HCT116 (cell line): ENCODE results near the gene CYSLTR2. TPM values are rescaled to one million over a fixed set of nuclear protein-coding genes. Genes with fewer than 3 reads are reported as not detected.

ENCODE experiments used
- ATAC-seq: fragments of 200-7000 bp; cut with Tn5 transposase; 2 replicates; pipeline ENCODE4 v1.9.1; 2020; ENCODE audit warnings: mild to moderate bottlenecking, moderate library complexity
- Bru-seq: library from RNA; stranded (reverse); fragments of 400-500 nt; gene quantifications from one replicate; lab custom pipeline; 2021; lab: Mats Ljungman, UMichigan
- BruChase-seq, 2 experiments: library from RNA; stranded (reverse); fragments of 400-500 nt; gene quantifications; one replicate each; lab custom pipeline; 2021; lab: Mats Ljungman, UMichigan
- BruUV-seq: library from RNA; stranded (reverse); fragments of 400-500 nt; replicated peaks from 2 replicates; lab custom pipeline; 2021; lab: Mats Ljungman, UMichigan
- CTCF ChIA-PET: fragments of 300-600 bp; sonication (Branson Sonifier 250); formaldehyde crosslinking; loops from one replicate; lab custom pipeline; 2021; ENCODE audit warnings: antibody characterized with exemption; lab: Charles Lee
- POLR2A ChIA-PET: fragments of 300-600, 350-600 bp; sonication (Branson Sonifier 250); formaldehyde crosslinking; loops from one replicate; lab custom pipeline; 2021; ENCODE audit warnings: antibody characterized with exemption; lab: Charles Lee
- RAD21 ChIA-PET, 2 experiments: fragments of 300-600 bp; sonication (Branson Sonifier 250); formaldehyde crosslinking; loops; one replicate each; lab custom pipeline; 2023; ENCODE audit warnings: low total read pairs in 2 of 2; ENCODE audit not compliant: uncharacterized antibody in 2 of 2, unreplicated experiment in 2 of 2, low non-redundant PET in 1 of 2; lab: Charles Lee
- DNase-seq: peaks from one replicate; pipeline ENCODE4 v3.0.0-alpha.2; 2010; ENCODE audit warnings: low read depth, low spot score
- H2AFZ ChIP-seq: fragments of 200-600 bp; shearing (Covaris generic), sonication (generic); 2 replicates; pipeline ENCODE4 v1.6.1; 2017; ENCODE audit warnings: low read depth, mixed run types, mixed read lengths, antibody characterized with exemption, low read length; ENCODE audit not compliant: poor library complexity, severe bottlenecking
- H3K27ac ChIP-seq: 2 replicates; pipeline ENCODE4 v1.5.1; 2012; ENCODE audit warnings: low read depth, low read length
- H3K27me3 ChIP-seq: fragments of 200-600 bp; sonication (generic); 2 replicates; pipeline ENCODE4 v1.6.1; 2016; ENCODE audit warnings: mixed run types, low read length, mixed read lengths; ENCODE audit not compliant: insufficient read depth
- H3K36me3 ChIP-seq, 2 experiments: fragments of 200-500 bp in 1 of 2; fragments of 200-600 bp in 1 of 2; sonication (Bioruptor generic) in 1 of 2; sonication (generic) in 1 of 2; 2 replicates each; pipeline versions ENCODE4 v1.5.1 to v1.6.1; 2014 to 2016; ENCODE audit warnings: low read length in 2 of 2, inconsistent platforms in 1 of 2, mixed read lengths in 1 of 2, mixed run types in 1 of 2; ENCODE audit not compliant: insufficient read depth in 2 of 2, control insufficient read depth in 1 of 2
- H3K4me1 ChIP-seq, 2 experiments: fragments of 200-600 bp in 1 of 2; sonication (generic) in 1 of 2; 2 replicates each; pipeline versions ENCODE4 v1.5.1 to v1.6.1; 2012 to 2017; ENCODE audit warnings: low read length in 2 of 2, inconsistent platforms in 1 of 2, mild to moderate bottlenecking in 1 of 2, mixed read lengths in 1 of 2, mixed run types in 1 of 2, moderate library complexity in 1 of 2; ENCODE audit not compliant: insufficient read depth in 2 of 2, control insufficient read depth in 1 of 2
- H3K4me2 ChIP-seq: fragments of 200-600 bp; sonication (generic); 2 replicates; pipeline ENCODE4 v1.6.1; 2017; ENCODE audit warnings: mixed run types, low read length, mixed read lengths
- H3K4me3 ChIP-seq, 2 experiments: fragments of 200-600 bp in 1 of 2; sonication (generic) in 1 of 2; replicated peaks in 1 of 2; 2 replicates each; pipeline ENCODE4 v1.5.1; 2011 to 2016; ENCODE audit warnings: low read length in 2 of 2, control low read depth in 1 of 2, low read depth in 1 of 2, mild to moderate bottlenecking in 1 of 2, mixed read lengths in 1 of 2, mixed run types in 1 of 2
- H3K79me2 ChIP-seq: fragments of 200-600 bp; sonication (generic); 2 replicates; pipeline ENCODE4 v1.6.1; 2017; ENCODE audit warnings: mild to moderate bottlenecking, mixed run types, low read length, moderate library complexity, mixed read lengths; ENCODE audit not compliant: insufficient read depth
- H3K9ac ChIP-seq: fragments of 200-600 bp; sonication (generic); 2 replicates; pipeline ENCODE4 v1.6.1; 2016; ENCODE audit warnings: low read length, mixed read lengths
- H3K9me2 ChIP-seq: fragments of 200-600 bp; sonication (generic), shearing (Covaris generic); 2 replicates; pipeline ENCODE4 v1.6.1; 2017; ENCODE audit warnings: mixed run types, mild to moderate bottlenecking, moderate library complexity; ENCODE audit not compliant: insufficient read depth
- H3K9me3 ChIP-seq, 2 experiments: fragments of 200-500 bp in 1 of 2; fragments of 200-600 bp in 1 of 2; sonication (Bioruptor generic) in 1 of 2; sonication (generic) in 1 of 2; 2 replicates each; pipeline ENCODE4 v1.6.1; 2014 to 2017; ENCODE audit warnings: low read length in 2 of 2, mixed read lengths in 2 of 2, inconsistent platforms in 1 of 2, low read depth in 1 of 2, mild to moderate bottlenecking in 1 of 2, mixed run types in 1 of 2, moderate library complexity in 1 of 2; ENCODE audit not compliant: control insufficient read depth in 1 of 2, insufficient read depth in 1 of 2
- H4K20me1 ChIP-seq: fragments of 200-600 bp; sonication (generic), shearing (Covaris generic); 2 replicates; pipeline ENCODE4 v1.6.1; 2017; ENCODE audit warnings: mixed run types, mild to moderate bottlenecking, moderate library complexity; ENCODE audit not compliant: insufficient read depth
- EGR1 ChIP-seq: IDR thresholded peaks from 2 replicates; pipeline ENCODE4 v1.6.1; 2012; ENCODE audit warnings: low read depth
- ELF1 ChIP-seq: IDR thresholded peaks from 2 replicates; pipeline ENCODE4 v1.6.1; 2012; ENCODE audit warnings: low read depth, borderline replicate concordance
- EZH2phosphoT487 ChIP-seq: fragments of 200-600 bp; IDR thresholded peaks from 2 replicates; pipeline ENCODE4 v1.6.1; 2018; ENCODE audit warnings: antibody characterized with exemption, borderline replicate concordance
- POLR2A ChIP-seq: IDR thresholded peaks from 2 replicates; pipeline ENCODE4 v1.7.0; 2011; ENCODE audit warnings: borderline replicate concordance; ENCODE audit not compliant: insufficient read depth, insufficient read length; ENCODE audit errors: extremely low read depth
- POLR2AphosphoS5 ChIP-seq: IDR thresholded peaks from 2 replicates; pipeline ENCODE4 v1.6.1; 2011; ENCODE audit warnings: mild to moderate bottlenecking, low read depth, low read length, moderate library complexity
- SIN3A ChIP-seq: IDR thresholded peaks from 2 replicates; pipeline ENCODE4 v1.6.1; 2012; ENCODE audit warnings: low read depth
- SRF ChIP-seq: IDR thresholded peaks from 2 replicates; pipeline ENCODE4 v1.6.1; 2012; ENCODE audit warnings: low read depth
- TCF7L2 ChIP-seq: IDR thresholded peaks from 2 replicates; pipeline ENCODE4 v1.7.0; 2011; ENCODE audit warnings: borderline replicate concordance, inconsistent platforms; ENCODE audit not compliant: insufficient read depth, insufficient read length; ENCODE audit errors: extremely low read depth
- YY1 ChIP-seq: IDR thresholded peaks from 2 replicates; pipeline ENCODE4 v1.6.1; 2011; ENCODE audit warnings: low read length, low read depth, moderate library complexity, mild to moderate bottlenecking; ENCODE audit not compliant: insufficient replicate concordance; ENCODE audit errors: extremely low read depth
- ZFX ChIP-seq: fragments of 450-650 bp; IDR thresholded peaks from 2 replicates; pipeline ENCODE4 v1.6.1; 2017
- intact Hi-C: fragments of 100-400 bp; cut with micrococcal nuclease; formaldehyde crosslinking; loops from 2 replicates; pipeline ENCODE4 v1.10.0; 2022
- long read RNA-seq: library from polyadenylated mRNA; unstranded; transcript quantifications from one replicate; pipeline ENCODE4 v2.0.0, GENCODE V29; 2021; ENCODE audit not compliant: unreplicated experiment
- polyA plus RNA-seq: library from polyadenylated mRNA; unstranded; fragments of >200 nt; gene quantifications from 2 replicates; pipeline ENCODE4 v1.2.1, GENCODE V29; 2012; ENCODE audit warnings: missing spikeins
- total RNA-seq: library from RNA; stranded (reverse); gene quantifications from one replicate; pipeline ENCODE4 v1.2.1, GENCODE V29; 2021; ENCODE audit not compliant: unreplicated experiment
- TF ChIP-seq, protein P1 (sequence below): IDR thresholded peaks from 2 replicates; pipeline ENCODE4 v1.6.1; 2011; ENCODE audit warnings: mild to moderate bottlenecking, low read length, moderate library complexity; ENCODE audit not compliant: insufficient replicate concordance; ENCODE audit errors: extremely low read depth
- TF ChIP-seq, protein P2 (sequence below): IDR thresholded peaks from 2 replicates; pipeline ENCODE4 v1.6.1; 2012; ENCODE audit warnings: low read depth

CYSLTR2 gene, protein sequence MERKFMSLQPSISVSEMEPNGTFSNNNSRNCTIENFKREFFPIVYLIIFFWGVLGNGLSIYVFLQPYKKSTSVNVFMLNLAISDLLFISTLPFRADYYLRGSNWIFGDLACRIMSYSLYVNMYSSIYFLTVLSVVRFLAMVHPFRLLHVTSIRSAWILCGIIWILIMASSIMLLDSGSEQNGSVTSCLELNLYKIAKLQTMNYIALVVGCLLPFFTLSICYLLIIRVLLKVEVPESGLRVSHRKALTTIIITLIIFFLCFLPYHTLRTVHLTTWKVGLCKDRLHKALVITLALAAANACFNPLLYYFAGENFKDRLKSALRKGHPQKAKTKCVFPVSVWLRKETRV
- total RNA-seq (not detected), Bru-seq, nascent RNA (not detected), BruChase-seq, experiment 1, labeled RNA remaining after a 6-hour chase (not detected), BruChase-seq, experiment 2, labeled RNA remaining after a 2-hour chase (not detected)
- not detected in 2 replicates for polyA plus RNA-seq
- long read RNA-seq = 0 reads

DNA sequence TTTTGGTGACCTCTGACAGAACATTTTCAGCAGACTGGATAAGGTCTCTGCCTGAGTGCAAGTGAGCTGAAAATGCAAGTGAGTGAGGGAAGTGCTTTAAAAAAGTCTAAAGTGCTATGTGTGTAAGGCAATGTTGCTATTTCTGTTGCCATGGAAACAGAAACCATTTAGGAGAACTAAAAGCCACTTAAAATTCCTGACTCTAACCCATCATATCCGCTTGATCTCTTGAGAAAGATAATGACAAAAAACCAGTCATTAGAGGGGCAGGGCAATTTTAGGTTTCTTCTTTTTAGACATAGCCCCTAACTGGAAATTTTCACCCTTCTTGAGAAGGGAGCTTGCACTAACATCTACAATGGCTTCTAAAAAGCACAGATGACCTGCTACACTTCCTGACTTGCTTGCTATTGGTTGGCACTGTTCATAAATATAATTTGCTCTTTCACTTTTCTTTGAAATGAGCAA is at the start of gene CYSLTR2:
Gene CYSLTR2 (plus strand): TSS at position 458 of the 468 bp plus-strand sequence. CDS start 52,889 bp downstream, outside the sequence.
- no peak for TF ChIP-seq TCF7L2
- no peak for TF ChIP-seq SRF
- no peak for TF ChIP-seq YY1
- TF ChIP-seq EZH2phosphoT487 = no peak
- no peak for TF ChIP-seq EGR1
- no peak for TF ChIP-seq SIN3A
- TF ChIP-seq POLR2AphosphoS5 = no peak
- TF ChIP-seq POLR2A = no peak
- TF ChIP-seq, protein P1, sequence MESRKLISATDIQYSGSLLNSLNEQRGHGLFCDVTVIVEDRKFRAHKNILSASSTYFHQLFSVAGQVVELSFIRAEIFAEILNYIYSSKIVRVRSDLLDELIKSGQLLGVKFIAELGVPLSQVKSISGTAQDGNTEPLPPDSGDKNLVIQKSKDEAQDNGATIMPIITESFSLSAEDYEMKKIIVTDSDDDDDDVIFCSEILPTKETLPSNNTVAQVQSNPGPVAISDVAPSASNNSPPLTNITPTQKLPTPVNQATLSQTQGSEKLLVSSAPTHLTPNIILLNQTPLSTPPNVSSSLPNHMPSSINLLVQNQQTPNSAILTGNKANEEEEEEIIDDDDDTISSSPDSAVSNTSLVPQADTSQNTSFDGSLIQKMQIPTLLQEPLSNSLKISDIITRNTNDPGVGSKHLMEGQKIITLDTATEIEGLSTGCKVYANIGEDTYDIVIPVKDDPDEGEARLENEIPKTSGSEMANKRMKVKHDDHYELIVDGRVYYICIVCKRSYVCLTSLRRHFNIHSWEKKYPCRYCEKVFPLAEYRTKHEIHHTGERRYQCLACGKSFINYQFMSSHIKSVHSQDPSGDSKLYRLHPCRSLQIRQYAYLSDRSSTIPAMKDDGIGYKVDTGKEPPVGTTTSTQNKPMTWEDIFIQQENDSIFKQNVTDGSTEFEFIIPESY = no peak
- no peak for TF ChIP-seq ZFX
- TF ChIP-seq, protein P2, sequence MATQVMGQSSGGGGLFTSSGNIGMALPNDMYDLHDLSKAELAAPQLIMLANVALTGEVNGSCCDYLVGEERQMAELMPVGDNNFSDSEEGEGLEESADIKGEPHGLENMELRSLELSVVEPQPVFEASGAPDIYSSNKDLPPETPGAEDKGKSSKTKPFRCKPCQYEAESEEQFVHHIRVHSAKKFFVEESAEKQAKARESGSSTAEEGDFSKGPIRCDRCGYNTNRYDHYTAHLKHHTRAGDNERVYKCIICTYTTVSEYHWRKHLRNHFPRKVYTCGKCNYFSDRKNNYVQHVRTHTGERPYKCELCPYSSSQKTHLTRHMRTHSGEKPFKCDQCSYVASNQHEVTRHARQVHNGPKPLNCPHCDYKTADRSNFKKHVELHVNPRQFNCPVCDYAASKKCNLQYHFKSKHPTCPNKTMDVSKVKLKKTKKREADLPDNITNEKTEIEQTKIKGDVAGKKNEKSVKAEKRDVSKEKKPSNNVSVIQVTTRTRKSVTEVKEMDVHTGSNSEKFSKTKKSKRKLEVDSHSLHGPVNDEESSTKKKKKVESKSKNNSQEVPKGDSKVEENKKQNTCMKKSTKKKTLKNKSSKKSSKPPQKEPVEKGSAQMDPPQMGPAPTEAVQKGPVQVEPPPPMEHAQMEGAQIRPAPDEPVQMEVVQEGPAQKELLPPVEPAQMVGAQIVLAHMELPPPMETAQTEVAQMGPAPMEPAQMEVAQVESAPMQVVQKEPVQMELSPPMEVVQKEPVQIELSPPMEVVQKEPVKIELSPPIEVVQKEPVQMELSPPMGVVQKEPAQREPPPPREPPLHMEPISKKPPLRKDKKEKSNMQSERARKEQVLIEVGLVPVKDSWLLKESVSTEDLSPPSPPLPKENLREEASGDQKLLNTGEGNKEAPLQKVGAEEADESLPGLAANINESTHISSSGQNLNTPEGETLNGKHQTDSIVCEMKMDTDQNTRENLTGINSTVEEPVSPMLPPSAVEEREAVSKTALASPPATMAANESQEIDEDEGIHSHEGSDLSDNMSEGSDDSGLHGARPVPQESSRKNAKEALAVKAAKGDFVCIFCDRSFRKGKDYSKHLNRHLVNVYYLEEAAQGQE = no peak
- no peak for TF ChIP-seq ELF1
- TF ChIP-seq, all 23 proteins: peak for 0
- Histone ChIP-seq H3K36me3 (no peaks in the 10 kb centered on the region), H4K20me1 (no peaks in the 10 kb centered on the region), H3K79me2 (no peaks in the 10 kb centered on the region), H3K4me3 (no peak within 1 kb of the TSS), H2AFZ (no peak within 1 kb of the TSS), H3K4me1 (peaks cover 0 to 10% of the 10 kb centered on the region in 2 experiments; a peak in 2 of 4 replicates), H3K4me2 (no peak within 1 kb of the TSS), H3K9ac (no peak within 1 kb of the TSS), H3K27me3 (no peaks in the 10 kb centered on the region), H3K9me3 (no peaks in the 10 kb centered on the region), H3K9me2 (no peaks in the 10 kb centered on the region), H3K27ac (no peak within 1 kb of the TSS)
- no peak for DNase-seq
- ChIA-PET CTCF (no interaction called here), POLR2A (no interaction called here), RAD21 (no interaction called here)
- BruUV-seq = no TSS peak
- intact Hi-C loops = no loop called here
- no peak for ATAC-seq
